Right hindlimb (tissue), 1 donor: ENCODE measurements around the gene MIA2.

Experiments
- DNase-seq: peaks from one replicate; pipeline ENCODE4 v3.0.0-alpha.2; 2018

The MIA2 gene

GRCh38 chr14:39398382-39398781, 164.7 kb downstream of the MIA2 start:
- DNase-seq = no peak

DNA sequence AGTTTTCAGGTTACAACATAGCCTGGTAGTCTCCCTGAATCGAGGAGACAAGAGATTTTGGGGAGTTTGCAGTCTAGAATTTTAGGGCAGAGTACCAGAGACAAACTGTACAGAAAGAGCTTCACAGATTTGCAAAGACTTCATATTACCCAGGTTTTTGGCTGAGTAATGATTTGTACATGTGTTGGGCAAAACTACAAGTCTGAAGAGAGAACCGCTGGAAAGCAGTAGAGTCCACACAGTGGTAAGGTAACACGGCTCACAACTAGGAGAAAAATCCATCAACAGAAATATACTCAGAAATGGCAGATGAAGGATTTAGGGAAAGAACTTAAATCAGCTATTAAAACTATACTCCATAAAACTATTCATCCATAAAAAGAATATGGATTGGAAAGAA, 172.8 kb downstream of the MIA2 start:
- DNase-seq = no peak

GRCh38 chr14:39416072-39416471, 182.4 kb downstream of the MIA2 start:
- DNase-seq = no peak

DNA sequence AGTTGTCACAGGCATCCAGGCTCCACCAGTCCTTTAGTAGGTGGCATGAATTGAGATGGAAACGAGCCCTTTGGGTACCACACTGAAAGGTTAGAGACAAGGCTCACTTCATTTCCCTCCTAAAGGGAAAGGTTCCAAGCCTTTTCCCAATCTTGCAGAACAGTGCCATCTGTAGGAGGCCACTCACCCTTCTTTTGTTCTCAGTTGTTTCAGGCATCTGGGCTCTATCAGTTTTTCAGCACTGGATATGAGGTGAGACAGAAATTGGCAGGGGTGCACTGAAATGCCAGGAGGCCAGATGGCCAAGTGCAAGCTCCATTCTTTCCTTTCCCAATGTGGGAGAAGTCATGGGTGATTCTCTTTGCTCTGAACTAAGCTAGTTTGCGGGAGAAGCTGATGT, 183.3 kb downstream of the MIA2 start:
- no peak for DNase-seq

- DNase-seq = no peak
Measured at GRCh38 chr14:39419272-39419671, 185.6 kb downstream of the MIA2 start.

DNA sequence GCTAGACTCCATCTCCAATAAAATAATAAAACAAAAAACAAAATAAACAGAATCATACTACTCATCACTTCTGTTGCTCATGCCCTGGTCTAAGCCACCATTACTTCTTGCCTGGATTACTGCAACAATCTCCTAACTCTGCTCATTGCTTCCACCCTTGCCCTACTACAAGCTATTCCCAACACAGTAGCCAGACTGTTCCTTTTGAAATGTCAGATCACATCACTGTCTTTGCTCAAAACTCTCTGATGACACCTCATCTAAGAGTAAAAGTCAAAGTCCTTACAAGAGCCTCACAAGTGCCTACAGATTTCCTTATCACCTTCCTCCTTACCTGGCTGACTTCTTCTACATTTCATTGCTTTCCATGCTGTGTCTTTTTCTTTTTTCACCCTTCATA, 188.5 kb downstream of the MIA2 start:
- DNase-seq = no peak

DNA sequence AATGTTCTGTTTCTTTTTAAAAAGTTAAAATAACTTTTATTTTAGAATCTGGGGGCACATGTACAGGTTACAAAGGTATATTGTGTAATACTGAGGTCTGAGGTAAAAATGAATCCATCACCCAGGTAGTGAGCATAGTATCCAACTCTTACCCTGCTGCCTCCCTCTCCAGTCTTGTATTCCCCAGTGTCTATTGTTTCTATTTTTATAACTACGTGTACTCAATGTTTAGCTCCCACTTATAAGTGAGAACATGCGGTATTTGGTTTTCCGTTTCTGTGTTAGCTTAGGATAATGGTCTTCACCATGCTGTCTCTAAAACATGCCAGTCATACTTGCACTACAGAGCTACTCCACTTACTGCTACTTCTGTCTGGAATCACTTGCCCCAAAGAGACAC, 190.1 kb downstream of the MIA2 start:
- DNase-seq = no peak

GRCh38 chr14:39425947-39426346, 192.2 kb downstream of the MIA2 start:
- no peak for DNase-seq

- DNase-seq = no peak
Measured at GRCh38 chr14:39426605-39427004, 192.9 kb downstream of the MIA2 start.

- no peak for DNase-seq
Measured at GRCh38 chr14:39428118-39428517, 194.4 kb downstream of the MIA2 start.

DNA sequence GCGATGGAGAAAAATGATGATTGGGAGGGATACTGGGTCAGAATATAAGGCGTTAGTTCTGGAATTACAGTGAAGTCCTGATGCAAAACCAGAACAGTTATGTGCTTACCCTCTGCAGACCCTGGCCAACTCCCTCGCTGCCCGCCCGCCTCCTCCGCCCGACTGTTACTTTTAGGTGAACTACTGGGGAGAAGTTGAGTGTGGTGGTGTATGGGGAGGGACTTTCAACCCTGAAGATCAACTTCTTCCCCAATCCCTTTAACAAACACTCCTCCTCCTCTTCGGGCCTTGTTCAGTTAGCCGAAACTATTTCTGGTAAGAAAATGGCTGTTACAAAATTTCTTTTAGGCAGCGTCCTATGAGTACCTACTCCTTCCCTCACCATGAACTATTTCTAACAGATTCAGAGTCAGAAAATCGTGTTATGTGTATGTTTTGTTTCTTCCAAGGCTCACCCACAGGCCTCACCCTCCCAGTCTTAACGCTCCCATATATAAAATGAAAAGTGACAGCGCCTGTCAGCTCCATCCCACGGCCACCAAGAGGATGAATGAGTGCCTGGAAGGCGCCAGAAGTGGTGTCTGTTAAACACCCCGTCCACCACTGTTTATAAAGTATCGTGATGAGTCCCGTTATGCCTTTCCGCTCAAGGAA, 197.2 kb downstream of the MIA2 start:
- DNase-seq = no peak

GRCh38 chr14:39431416-39432178, 197.9 kb downstream of the MIA2 start:
- peak; percentile 67 for DNase-seq

- peak; percentile 98 for DNase-seq
Measured at GRCh38 chr14:39432179-39432618, 198.5 kb downstream of the MIA2 start, which contains the start of gene FBXO33. Gene FBXO33 (minus strand): TSS chr14:39432433. CDS start chr14:39432162, 271 bp downstream.

DNA sequence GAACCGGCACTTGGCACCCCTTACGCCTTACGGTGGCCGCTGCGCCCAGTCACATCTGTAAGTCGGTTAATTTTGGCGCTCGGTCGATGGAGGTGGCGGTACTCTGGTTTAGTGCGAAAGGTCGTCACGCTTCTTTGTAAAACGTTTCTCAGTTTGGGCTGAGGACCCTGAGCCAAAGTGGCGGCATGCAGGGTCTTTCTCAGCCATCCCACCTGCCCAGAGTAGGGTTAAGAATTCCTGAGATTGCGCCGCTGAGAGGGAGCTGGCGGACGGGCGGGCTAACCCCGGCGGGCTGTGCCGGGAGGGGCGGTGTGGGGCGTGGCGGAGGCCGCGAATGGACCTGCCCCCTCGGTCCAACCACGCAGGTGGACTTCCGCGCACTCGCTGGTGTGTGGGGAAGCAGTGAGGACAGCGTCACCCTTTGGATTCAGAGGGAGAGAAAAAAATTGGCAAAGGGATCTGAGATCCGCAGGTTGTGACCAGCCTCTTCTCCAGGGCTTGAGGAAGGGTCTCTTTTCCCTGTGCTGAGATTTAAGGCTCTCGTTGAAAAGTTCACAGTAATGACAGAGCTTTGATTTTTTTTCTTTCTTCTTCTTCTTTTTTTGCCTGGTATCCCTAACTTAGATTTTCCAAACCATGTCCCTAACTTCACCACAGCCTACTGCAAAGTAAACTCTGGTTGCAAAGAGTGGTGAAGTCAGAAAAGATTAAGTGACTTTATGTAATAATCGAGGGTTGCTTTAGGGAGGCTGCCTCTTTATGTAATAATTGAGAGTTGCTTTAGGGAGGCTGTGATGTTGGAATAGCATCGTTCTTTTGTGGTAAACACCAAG, 199.1 kb downstream of the MIA2 start:
- DNase-seq = peak; percentile 92

GRCh38 chr14:39433452-39433813, 199.7 kb downstream of the MIA2 start:
- DNase-seq = no peak

- no peak for DNase-seq
Measured at GRCh38 chr14:39434401-39434800, 200.7 kb downstream of the MIA2 start.

GRCh38 chr14:39435241-39435640, 201.5 kb downstream of the MIA2 start:
- DNase-seq = no peak
